Keratinocyte (primary cell): ENCODE results near the gene ARHGAP1. TPM values are rescaled to one million over a fixed set of nuclear protein-coding genes. Genes with fewer than 3 reads are reported as not detected.

Experiments used
- DNase-seq: peaks from one replicate; pipeline ENCODE4 v3.0.0-alpha.2; 2011; ENCODE audit warnings: low read depth, missing footprints, low spot score
- FAIRE-seq: peaks from 2 replicates; lab custom pipeline; 2011; peaks lifted over from hg19 to GRCh38; lab: Jason Lieb, UNC
- H2AFZ ChIP-seq: 2 replicates; pipeline ENCODE4 v1.6.0; 2012; ENCODE audit warnings: low read length, control low read depth, inconsistent platforms; ENCODE audit not compliant: control insufficient read depth
- H3K27ac ChIP-seq: 2 replicates; pipeline ENCODE4 v1.5.1; 2011; ENCODE audit warnings: low read length; ENCODE audit not compliant: control insufficient read depth, insufficient read depth
- H3K27me3 ChIP-seq: 3 replicates; pipeline ENCODE4 v1.6.0; 2011; ENCODE audit warnings: low read length; ENCODE audit not compliant: control insufficient read depth, insufficient read depth; ENCODE audit errors: extremely low read depth
- H3K36me3 ChIP-seq, 2 experiments: 2 replicates in 1 of 2; 3 replicates in 1 of 2; pipeline ENCODE4 v1.5.1; 2011; ENCODE audit warnings: low read length in 2 of 2, mild to moderate bottlenecking in 1 of 2; ENCODE audit not compliant: control insufficient read depth in 2 of 2, insufficient read depth in 2 of 2; ENCODE audit errors: extremely low read depth in 1 of 2
- H3K4me1 ChIP-seq: 3 replicates; pipeline ENCODE4 v1.5.1; 2011; ENCODE audit warnings: low read length; ENCODE audit not compliant: control insufficient read depth, insufficient read depth; ENCODE audit errors: extremely low read depth
- H3K4me2 ChIP-seq: 3 replicates; pipeline ENCODE4 v1.6.0; 2011; ENCODE audit warnings: low read depth, low read length; ENCODE audit not compliant: control insufficient read depth, insufficient read depth; ENCODE audit errors: extremely low read depth
- H3K4me3 ChIP-seq, 3 experiments: fragments of 200-600 bp in 1 of 3; sonication (generic) in 1 of 3; 2 replicates in 2 of 3; 3 replicates in 1 of 3; pipeline ENCODE4 v1.5.1; 2011 to 2016; ENCODE audit warnings: low read length in 3 of 3, mild to moderate bottlenecking in 3 of 3, control low read depth in 2 of 3, inconsistent platforms in 1 of 3, low read depth in 1 of 3, mixed read lengths in 1 of 3, mixed run types in 1 of 3, moderate library complexity in 1 of 3; ENCODE audit not compliant: control insufficient read depth in 2 of 3, insufficient read depth in 2 of 3; ENCODE audit errors: extremely low read depth in 1 of 3
- H3K79me2 ChIP-seq: 2 replicates; pipeline ENCODE4 v1.6.0; 2012; ENCODE audit warnings: low read length; ENCODE audit not compliant: control insufficient read depth, insufficient read depth
- H3K9ac ChIP-seq: 3 replicates; pipeline ENCODE4 v1.6.0; 2011; ENCODE audit warnings: low read length; ENCODE audit not compliant: control insufficient read depth, insufficient read depth; ENCODE audit errors: extremely low read depth
- H3K9me1 ChIP-seq: 3 replicates; pipeline ENCODE4 v1.6.0; 2011; ENCODE audit warnings: low read length; ENCODE audit not compliant: control insufficient read depth, insufficient read depth; ENCODE audit errors: extremely low read depth
- H3K9me3 ChIP-seq: 2 replicates; pipeline ENCODE4 v1.5.1; 2012; ENCODE audit warnings: low read depth, low read length; ENCODE audit not compliant: control insufficient read depth
- H4K20me1 ChIP-seq: 3 replicates; pipeline ENCODE4 v1.6.0; 2011; ENCODE audit warnings: low read length; ENCODE audit not compliant: control insufficient read depth, insufficient read depth; ENCODE audit errors: extremely low read depth
- EZH2 ChIP-seq: IDR thresholded peaks from one replicate; pipeline ENCODE4 v1.6.1; 2012; ENCODE audit warnings: inconsistent platforms, mild to moderate bottlenecking, low read length, moderate library complexity
- dilution Hi-C: fragments of 300-500 bp; cut with MboI; formaldehyde crosslinking; loops from one replicate; pipeline ENCODE4 v1.7.0; 2020; ENCODE audit warnings: low sequenced_read_pairs; ENCODE audit not compliant: extremely low pct_ligation_motif_present
- polyA plus RNA-seq, 5 experiments: library from polyadenylated mRNA; depleted of rRNA in 3 of 5; stranded (reverse) in 3 of 5; stranded (forward) in 1 of 5; unstranded in 1 of 5; fragments of >200 nt; gene quantifications; 1 replicate in 1 of 5; 2 replicates in 3 of 5; 3 replicates in 1 of 5; pipeline versions ENCODE4 v1.2.1 to v1.2.3, GENCODE V29; 2011 to 2012; ENCODE audit warnings: missing spikeins in 2 of 5, low read depth in 1 of 5, low replicate concordance in 1 of 5
- TF ChIP-seq, protein P1 (sequence below), 3 experiments: IDR thresholded peaks in 1 of 3; conservative IDR thresholded peaks in 1 of 3; optimal IDR thresholded peaks in 1 of 3; 2 replicates in 2 of 3; 3 replicates in 1 of 3; pipeline versions ENCODE3 to v1.5.1; 2011; ENCODE audit warnings: low read length in 3 of 3, mild to moderate bottlenecking in 3 of 3, moderate library complexity in 2 of 3, control low read depth in 1 of 3, inconsistent platforms in 1 of 3; ENCODE audit not compliant: insufficient read depth in 2 of 3; ENCODE audit errors: extremely low read depth in 1 of 3

The ARHGAP1 gene
- polyA plus RNA-seq, 1 donor (not counting 4 experiments of a cell fraction or from before 2014, with no cell fraction given) = 19.5 TPM

DNA sequence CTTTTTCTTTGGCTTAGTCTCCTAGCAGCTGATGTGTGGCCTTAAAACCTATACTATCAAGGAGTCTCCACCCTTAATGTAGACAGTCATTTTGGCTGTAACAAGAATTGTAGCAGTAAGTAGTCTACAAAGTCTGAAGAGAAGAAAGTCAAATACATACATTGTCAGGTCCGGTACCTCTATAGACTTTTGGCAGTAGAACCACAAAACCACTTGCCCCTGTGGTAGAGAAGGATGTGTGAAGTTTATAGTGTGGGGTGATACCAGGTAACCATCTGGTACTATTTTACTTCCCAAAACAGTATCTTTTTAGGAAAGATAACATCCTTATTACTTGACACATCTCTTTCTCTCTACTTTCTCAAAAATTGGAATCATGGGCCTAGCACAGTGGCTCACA lies 67.9 kb downstream of the ARHGAP1 start:
- FAIRE-seq = no peak
- H3K4me1 ChIP-seq = no peaks in the 10 kb centered on the region
- dilution Hi-C loops = no loop called here

DNA sequence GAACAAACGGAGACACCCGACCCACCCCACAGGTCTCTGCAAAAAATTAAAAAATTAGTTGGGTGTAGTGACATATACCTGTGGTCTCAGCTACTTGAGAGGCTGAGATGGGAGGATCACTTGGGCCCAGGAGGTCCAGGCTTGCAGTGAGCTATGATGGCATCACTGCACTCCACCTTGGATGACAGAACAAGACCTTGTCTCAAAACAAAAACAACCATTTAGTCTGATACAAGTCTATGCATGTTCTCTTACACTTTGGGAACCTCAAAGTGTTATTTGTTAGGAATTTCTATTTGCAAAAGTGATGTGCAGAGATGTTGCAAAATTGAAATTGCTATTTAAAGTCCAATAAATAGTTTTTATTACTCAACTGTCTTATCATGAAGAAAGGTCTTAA lies 68.7 kb downstream of the ARHGAP1 start:
- Histone ChIP-seq H3K4me2 (no peak overlapping the region), H4K20me1 (no peaks in the 10 kb centered on the region), H3K9me3 (no peaks in the 10 kb centered on the region), H3K27me3 (no peaks in the 10 kb centered on the region), H3K36me3 (peaks cover 2 to 5% of the 10 kb centered on the region in 2 experiments), H3K27ac (no peak overlapping the region), H3K4me1 (no peaks in the 10 kb centered on the region), H2AFZ (no peak overlapping the region), H3K4me3 (no peak overlapping the region), H3K9me1 (no peaks in the 10 kb centered on the region), H3K9ac (no peak overlapping the region), H3K79me2 (no peaks in the 10 kb centered on the region)
- FAIRE-seq (no peak), DNase-seq (no peak)
- dilution Hi-C loops = no loop called here
- TF ChIP-seq, protein P1, sequence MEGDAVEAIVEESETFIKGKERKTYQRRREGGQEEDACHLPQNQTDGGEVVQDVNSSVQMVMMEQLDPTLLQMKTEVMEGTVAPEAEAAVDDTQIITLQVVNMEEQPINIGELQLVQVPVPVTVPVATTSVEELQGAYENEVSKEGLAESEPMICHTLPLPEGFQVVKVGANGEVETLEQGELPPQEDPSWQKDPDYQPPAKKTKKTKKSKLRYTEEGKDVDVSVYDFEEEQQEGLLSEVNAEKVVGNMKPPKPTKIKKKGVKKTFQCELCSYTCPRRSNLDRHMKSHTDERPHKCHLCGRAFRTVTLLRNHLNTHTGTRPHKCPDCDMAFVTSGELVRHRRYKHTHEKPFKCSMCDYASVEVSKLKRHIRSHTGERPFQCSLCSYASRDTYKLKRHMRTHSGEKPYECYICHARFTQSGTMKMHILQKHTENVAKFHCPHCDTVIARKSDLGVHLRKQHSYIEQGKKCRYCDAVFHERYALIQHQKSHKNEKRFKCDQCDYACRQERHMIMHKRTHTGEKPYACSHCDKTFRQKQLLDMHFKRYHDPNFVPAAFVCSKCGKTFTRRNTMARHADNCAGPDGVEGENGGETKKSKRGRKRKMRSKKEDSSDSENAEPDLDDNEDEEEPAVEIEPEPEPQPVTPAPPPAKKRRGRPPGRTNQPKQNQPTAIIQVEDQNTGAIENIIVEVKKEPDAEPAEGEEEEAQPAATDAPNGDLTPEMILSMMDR (optimal IDR thresholded peaks at IDR 0.05 in 1 of 3, IDR thresholded peaks at IDR 0.05 in 1 of 3, conservative IDR thresholded peaks at IDR 0.05 in 1 of 3; ENCODE audit: extremely low read depth in 1 of 3, insufficient read depth in 2 of 3, low read length in 3 of 3) = no peak
- no peak for TF ChIP-seq EZH2

More for the DNA sequence above, 67.9 kb downstream of the ARHGAP1 start:
- Histone ChIP-seq H3K9me1 (no peaks in the 10 kb centered on the region), H4K20me1 (no peaks in the 10 kb centered on the region), H3K36me3 (peaks cover 2 to 5% of the 10 kb centered on the region in 2 experiments), H3K4me2 (no peak overlapping the region), H3K4me3 (no peak overlapping the region), H3K9me3 (no peaks in the 10 kb centered on the region), H3K27me3 (no peaks in the 10 kb centered on the region), H3K79me2 (no peaks in the 10 kb centered on the region), H3K9ac (no peak overlapping the region), H2AFZ (no peak overlapping the region), H3K27ac (no peak overlapping the region)
- DNase-seq = no peak
- TF ChIP-seq EZH2 = no peak
- TF ChIP-seq, protein P1 (optimal IDR thresholded peaks at IDR 0.05 in 1 of 3, IDR thresholded peaks at IDR 0.05 in 1 of 3, conservative IDR thresholded peaks at IDR 0.05 in 1 of 3; ENCODE audit: extremely low read depth in 1 of 3, insufficient read depth in 2 of 3, low read length in 3 of 3) = no peak
